Activated CD4-positive, CD25-positive, alpha-beta regulatory T cell (primary cell): ENCODE data around the gene FBXL17.

Experiments used
- DNase-seq, 4 experiments: peaks; one replicate each; lab custom pipeline; 2025; lab: John Stamatoyannopoulos, UW

The FBXL17 gene

DNA sequence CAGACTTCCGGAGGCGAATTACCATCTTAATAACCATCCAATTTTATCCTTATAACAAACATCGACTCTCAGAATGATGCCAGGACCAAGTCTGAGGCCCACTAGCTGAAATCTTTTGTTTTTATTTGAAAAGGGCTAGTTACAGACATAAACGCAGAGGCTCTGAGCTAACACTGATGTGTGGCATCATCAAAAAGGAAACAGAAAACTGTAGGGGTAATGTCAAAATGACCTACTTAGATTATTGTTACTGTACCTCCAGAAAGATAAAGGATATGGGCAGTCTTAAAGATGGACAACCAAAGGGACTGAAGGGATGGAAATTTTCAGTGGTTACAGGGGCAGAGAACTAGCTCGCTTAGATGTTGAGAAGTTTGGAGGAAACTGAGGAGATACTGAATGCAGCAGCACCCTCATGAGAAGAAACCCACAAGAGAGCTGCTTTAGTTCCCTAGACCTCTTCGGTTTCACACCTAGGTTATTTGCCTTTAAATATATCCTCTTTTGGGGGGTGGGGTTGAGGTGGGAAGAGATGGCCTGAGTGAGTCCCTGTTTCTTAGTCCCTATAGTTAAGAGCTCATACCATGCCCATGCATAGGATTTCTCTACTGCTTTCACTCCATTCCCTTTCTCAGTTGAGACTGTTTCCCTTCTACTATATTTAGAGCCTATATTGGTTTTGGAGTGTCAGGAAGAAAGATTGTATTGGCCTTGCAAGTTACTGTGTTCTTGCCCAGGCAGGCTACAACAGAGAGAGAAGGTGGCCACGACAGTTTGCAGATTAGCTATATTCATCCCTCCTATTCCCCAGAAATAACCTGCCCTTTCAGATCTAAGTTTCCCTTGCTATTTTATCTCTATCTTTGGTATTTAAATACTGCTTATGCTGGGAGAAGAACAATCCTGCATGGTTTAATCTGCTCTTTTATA lies 390.8 kb downstream of the FBXL17 start:
- DNase-seq = no peak

DNA sequence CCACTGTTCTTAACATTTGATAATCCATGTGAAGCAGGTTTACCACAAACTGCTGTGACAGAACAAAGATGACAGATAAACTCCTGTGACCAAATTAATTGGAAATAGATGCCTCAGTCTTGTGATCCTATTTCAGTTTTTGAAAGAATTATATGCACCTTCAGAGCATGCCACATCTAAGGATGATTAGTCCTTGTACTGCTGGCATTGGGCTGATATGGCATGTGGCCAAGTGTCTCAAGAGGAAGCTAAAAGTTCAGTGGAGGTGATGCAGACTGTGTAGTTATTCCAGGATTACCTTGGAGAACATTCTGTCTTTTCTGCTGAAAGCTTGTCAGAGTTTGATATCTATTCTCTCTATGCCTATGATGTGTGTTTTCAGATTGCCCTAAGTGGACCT lies 396.8 kb downstream of the FBXL17 start:
- no peak for DNase-seq

DNA sequence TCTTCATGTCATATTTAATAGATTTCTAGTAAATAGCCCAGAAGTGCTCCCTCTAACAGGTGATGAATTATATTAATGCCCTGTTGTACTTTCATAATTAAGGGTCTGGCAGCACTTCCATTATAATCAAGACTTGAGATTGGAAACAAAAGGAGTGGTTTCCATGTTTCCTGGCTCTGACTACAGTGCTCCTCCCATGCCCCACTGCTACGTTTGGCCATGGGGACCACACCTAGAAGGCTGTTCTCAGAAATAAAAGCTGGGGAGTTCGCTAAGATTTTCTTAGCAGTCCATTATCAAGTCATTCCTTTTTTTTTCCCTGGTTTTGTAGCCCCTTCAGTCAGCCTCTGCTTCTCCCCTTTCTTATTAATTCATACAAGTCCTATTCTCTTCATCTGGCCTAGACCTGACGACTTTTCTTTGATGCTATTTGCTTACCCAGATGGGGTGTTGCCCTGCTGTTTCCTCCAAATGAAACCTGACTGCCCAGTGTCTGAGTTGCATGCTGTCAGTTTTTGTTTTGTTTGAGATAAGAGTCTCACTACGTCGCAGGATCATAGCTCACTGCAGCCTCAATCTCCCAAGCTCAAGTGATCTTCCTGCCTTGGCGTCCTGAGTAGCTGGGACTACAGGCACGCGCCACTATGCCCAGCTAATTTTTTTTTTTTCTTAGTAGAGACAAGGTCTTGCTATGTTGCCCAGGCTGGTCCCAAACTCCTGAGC lies 399.0 kb downstream of the FBXL17 start:
- no peak for DNase-seq

DNA sequence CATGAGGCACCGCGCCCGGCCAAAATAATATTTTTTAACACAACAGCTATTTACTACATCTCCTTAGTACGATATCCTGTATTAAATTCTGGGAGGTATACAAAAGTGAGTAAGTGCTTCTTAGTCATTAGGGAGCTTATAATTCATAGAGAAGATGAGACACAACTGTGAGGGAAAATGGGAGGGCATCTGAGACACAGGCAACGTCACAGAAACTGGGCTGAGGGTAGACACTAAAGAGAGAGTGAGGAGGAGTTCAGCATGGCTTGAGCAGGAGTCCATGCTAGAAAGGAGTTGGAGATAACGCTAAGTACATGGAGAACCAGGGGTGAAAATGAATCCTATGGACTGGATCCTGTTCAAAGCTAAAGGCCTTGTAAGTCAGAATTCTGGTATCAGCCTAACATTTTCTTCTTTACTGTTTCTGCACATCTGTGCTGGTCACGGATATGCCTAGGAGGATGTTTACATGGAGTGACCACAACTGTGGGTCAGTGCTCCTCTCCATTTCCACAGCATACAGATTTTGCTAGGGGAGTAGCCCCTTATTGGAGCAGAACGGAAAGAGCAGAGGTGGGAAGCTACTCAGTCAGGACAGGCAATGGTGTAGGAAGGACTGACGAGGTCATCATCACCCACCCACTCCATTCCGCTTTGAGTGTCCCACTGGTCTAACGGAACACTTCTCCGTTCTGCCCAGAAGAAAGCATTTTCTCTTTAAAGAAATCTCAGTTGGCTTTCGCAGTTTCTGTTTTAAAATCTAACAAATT lies 400.8 kb downstream of the FBXL17 start:
- DNase-seq = no peak

DNA sequence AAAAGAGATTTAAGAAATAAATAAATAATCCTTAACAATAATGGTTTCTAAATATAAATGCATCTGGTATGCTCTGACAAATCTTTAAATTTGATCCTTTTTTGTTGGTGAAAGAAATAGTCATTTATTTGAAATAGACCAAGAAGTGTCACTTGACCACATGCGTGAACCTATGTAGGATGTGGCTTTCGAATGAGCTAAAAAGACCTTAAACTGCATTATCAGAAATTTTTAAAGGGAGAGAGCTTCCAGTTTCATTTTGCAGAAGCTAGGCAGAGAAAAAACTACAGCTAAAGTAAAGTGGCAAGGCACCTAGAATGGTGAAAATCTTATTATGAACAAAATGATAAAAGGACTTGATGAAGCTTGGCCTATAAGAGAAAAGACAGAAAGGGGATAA lies 402.0 kb downstream of the FBXL17 start:
- no peak for DNase-seq

DNA sequence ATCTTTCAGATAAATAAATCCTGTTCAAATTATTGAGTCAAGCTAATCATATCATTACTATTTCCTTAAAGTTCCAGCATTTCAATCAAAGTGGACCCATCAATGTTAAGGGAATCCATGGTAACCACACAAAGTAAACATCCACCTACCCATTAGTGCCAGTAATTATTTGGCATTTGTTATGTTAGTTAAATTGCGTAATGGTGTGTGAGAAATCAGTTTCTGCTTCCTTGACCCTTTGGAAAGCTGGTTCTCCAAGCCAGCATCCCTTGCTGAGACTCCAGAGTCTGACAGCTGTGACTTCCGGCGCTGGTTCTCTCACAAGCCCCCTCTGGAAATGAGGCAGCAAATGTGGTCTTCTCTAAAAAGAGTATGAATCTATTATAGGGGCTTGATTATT lies 402.6 kb downstream of the FBXL17 start:
- no peak for DNase-seq

DNA sequence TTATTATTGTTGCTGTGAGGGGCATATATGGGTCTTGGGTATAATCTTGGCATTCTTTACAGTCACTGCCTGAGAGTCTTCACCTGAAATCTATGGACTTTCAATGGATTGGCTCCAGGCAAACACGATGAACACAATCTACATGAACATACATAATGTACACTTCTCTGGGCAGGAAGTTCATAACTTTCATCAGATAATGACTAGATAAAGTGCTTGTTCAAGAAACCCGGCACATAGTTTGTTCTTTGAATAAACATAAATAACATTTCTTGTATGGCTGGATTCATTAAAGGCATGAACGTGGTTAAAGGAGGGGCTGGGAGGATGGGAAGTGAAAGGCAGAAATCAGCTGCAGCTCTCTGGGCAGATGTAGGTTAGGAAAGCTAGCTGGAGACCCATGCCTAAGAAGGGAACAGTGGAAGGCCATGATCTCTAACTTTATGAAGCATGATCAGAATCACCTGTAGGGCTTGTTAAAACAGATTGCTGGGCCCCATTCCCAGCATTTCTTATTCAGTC lies 404.3 kb downstream of the FBXL17 start:
- DNase-seq = no peak

DNA sequence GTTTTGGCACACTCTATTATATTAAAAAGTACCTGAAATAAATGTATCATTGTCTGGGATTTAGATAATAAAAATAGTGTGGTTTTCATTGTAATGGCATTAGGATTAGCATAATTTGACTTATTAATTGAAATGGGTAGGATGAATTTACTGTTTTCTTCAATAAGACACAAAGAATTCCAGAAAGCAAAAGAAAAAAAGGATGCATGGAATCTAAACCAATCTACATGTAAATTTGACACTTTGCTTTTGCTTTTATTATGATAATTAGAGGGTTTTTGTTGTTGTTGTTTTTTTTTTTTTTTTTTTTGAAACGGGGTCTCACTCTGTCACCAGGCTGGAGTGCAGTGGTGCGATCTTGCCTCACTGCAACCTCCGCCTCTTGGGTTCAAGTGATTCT lies 406.3 kb downstream of the FBXL17 start:
- no peak for DNase-seq

DNA sequence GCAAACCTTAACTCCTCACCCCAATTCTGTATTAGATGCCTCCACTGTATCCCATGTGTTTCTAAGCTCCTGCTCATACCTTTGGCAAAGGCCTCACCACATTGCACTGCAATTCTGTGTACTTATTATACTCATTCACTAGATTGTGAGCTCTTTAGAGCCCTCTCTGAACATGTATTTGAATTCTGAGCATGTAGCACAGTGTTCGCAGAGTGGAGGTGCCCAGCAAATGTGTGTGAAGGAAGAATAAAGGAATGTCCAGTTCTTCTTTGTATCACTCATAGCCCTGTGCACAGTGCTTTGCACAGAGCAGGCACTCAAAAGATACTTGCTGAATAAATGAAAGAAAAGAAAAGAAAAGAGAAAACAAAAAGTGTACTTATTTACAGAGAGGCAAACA lies 410.1 kb downstream of the FBXL17 start:
- no peak for DNase-seq

DNA sequence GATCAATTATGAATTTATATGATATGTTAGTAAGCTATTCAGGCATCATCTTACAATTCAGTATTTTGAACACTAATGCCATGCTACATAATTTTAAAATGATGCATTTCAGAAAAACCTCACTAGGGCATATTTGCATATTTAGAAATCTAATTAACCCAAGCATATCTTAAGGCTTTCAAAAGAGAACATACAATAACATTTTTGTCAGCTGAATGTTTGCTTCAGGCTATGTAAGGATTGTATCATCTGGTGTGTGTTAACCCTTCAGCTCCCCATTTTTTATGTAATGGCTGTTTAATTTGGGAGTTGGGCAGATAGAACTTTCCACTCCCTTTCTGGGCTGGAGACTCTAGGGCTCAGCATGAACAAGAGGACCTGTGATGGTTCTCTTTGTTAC lies 412.1 kb downstream of the FBXL17 start:
- DNase-seq = no peak

DNA sequence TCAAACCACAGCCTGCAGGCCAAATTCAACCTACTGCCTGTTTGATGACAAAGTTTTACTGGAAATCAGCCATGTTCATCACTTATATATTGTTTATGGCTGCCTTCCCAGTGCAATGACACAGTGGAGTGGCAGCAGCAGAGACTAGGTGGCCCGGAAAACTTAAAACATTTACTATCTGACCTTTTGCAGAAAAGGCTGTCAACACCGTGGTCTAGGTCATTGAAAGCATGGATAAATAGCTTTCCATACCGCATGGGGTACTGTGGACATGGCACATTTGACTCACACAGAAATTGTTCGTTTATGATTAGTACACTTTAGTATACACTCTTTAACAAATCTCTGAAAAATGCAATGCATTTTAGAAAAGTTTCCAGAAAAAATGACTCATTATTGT lies 412.9 kb downstream of the FBXL17 start:
- DNase-seq = no peak

DNA sequence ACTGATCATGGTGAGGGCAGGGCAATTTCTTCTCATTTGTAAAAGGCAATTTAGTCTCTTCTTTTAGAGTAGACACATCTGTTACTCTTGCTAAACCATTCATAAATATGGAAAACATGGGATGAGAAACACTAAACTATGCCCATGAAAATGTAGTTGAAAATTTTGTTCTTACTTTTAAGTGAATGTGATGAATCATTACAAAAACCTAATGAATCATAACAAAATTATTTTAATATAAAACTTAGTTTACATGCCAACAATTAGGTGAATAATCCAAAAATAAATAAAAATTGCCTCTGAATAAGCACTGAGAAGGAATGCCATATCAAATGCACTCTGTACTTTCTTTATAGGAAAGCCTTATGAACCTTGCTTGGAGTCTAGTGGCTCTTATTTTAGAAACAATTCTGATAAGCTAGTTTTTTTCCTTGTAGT lies 413.5 kb downstream of the FBXL17 start:
- no peak for DNase-seq

DNA sequence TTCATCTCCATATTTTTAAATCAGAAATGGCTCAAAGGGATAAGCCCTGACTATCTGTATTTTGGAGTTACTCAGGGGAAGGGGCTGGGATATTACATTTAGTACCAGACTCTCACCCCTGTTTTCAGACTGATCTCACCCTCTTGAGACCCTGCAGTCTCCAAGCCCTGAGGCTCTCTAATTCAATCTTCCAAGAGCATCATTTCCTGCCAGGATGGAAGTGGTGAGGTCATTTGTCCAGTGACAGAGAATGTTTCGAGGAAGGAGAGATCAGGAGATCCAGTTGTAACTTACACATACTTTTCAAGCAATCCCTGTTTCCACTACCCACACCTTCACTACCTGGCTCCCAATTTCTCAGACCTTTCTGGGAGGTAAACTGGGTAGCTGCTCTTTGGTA lies 415.7 kb downstream of the FBXL17 start:
- DNase-seq = no peak

DNA sequence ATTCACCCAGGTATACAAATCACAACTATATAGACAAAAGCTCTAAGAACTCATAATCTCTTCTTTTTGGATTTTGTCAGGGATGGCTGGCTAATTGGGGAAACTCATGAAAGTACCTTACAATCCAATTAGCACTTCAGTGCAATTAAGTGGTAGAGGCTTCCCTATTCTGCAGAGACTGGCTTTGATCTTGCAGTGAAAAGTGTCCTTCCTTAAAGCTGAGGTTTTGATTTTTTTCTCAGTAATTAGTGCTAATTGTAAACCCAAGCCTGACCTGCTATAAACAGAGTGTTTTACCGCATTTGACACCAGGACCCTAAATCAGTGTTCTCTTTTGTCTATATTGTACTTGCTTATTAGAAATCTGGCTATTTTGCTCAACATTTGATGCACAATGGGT lies 417.2 kb downstream of the FBXL17 start:
- DNase-seq = no peak

DNA sequence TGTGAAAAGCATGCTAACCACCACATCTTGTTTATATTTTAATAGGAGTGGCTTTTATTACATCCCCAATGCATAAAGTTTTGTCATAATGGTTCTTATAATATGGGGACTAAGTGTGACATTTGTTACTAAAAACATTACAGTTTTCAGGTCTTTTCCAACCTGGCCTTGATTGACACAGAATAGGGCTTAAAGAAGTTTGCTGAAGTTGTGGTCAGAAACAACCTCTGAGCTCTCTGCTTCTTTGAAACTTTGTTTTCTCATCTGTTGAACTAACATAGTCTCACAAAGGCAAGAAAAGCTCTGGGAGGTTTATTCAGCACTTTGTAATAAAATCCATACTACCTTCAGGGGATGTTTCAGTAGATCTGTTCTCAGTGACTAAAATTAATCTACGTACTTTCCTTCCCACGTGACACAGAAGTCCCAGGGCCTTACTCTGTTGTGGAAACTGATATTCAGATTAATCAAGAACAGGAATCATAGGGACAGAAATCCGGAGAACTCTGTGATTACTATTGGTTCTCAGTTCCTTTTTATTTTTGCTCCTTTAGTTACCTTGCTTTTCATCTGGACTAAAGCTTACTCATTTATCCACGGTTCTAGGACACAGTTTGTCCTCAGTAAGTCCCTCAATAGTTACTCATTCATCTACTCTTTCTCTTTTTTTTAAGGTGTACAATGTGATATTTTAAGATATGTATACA lies 422.2 kb downstream of the FBXL17 start:
- no peak for DNase-seq

DNA sequence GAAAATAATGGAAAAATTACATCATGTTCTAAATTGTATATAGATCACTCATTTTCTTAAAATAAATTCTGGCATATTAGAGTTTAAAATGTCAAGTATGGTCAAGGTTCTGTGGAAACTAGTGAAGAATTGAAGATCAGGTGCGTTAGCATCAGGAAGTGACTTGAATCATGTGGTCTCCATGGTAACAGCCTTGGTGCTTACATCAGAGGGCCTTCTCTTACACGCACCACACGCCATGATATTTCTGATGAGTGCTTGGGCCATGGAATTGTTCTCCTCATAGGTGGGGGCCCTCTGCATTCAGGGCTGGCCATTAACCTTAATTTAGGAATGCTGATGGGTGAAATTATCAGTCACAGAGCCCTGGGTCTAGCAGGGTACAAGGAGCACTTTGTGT lies 423.0 kb downstream of the FBXL17 start:
- no peak for DNase-seq

DNA sequence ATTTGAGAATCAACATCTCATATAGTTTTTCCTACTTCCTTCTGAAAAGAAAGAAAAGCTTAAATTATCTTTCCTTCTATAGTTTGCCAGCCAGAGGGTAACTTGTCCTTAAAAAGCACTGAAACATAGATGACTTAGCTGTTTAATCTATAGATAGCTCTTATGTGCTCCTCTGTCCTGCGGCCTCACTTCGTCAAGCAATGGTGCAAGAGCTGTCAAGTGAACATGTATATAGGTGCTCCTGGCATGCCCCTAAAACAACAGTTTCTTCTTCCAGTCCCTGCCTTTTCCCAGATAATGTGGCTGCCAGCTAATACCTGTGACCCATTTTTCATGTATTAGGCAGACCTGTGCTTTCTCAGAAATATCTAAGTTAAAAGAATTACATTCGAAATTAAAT lies 423.5 kb downstream of the FBXL17 start:
- no peak for DNase-seq

DNA sequence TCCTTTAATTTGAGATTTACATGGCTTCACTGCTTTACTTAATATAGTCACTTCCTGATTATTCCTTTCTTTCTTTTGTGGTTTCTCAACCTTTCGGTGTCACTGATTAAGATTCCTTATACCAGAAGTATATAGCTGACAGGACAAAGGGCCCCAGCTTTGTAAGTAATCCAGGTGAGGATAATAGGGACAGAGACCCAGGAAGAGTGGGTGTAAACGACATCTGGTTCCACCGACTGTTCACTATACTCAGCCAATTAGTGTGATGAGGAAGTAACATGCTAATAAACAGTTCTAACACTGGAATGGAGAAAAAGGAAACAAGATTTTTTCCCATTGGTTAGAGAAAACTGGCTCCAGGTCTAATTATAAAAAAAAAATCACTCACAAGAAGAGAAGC lies 424.8 kb downstream of the FBXL17 start:
- no peak for DNase-seq

DNA sequence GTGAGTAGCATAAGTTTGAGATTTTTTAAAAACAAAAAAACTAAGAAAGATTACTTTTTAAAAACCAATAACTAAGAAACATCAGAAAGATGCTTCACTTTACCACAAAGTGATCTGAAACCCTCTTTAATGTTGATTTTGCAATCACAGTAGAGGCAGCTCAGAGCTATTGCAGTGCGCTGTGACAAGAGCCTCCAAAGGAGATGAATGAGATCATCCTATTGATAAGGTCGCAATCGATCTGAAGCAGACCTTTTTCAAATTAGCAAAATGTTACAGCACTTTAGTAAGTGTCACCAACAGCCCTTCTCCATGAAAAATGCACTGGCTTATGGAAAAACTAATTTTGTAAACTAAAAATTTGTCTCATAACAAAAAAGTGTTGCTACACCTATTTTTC lies 426.6 kb downstream of the FBXL17 start:
- DNase-seq = no peak

DNA sequence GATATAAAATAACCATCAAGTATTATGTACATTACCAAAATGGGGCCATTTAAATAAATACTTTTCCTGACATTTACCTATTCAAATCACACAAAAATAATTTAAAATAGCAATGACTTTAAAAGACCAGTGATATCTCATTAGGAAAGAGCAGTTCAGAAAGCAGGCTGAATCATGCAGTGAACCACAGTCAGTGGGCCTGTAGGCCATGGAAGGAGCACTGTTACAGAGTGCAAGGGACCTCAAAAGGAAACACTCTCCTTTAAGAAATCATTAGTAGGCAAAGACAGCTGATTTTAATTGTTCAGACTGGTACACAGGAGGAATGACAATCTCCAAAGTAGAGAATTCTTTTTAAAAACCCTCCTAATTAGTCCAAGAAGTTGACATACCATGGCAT lies 427.6 kb downstream of the FBXL17 start:
- DNase-seq = no peak

DNA sequence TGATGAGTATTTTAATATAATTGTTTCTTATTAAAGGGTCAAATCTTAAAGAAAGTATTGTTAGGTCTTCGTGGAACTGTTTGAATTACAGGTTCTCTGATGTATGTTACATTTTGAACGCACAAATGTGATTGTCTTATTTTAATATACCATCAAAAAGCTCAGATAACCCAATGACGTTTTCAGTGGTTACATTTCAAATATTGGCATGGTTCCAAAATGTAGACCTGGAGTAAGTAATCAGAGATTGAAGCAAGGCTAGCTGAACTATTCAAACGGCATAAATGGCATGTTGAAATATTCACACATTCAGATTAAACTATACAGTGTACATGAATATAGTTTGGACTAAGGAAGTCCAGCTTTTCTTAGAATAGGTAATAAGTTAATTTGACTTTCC lies 429.4 kb downstream of the FBXL17 start:
- DNase-seq = no peak

DNA sequence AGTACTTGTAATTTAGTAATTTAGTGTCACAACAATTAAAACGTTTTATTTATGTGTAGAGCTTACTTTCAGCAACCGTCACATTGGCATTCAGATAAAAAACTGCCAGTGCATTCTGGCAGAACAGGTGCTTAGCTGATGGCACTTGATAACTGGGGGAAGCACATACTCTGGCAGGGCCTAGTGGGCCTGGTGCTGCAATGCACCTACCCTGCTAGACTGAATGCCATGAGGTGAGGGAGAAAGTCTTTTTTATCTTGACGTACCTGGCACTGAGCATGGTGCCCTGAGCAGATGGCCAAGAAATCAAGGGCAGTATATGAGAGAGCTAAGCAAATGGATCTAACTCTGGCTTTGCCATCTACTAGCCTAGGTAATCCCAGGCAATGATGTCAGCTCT lies 430.6 kb downstream of the FBXL17 start:
- DNase-seq = no peak
